Uterus (tissue), 4 donors: ENCODE data around the gene PRM3. TPM values are rescaled to one million over a fixed set of nuclear protein-coding genes. Genes with fewer than 3 reads are reported as not detected.

Experiments
- DNase-seq, 2 donors: peaks; one replicate each; pipeline ENCODE4 v3.0.0-alpha.2; 2019 to 2020
- H3K27ac ChIP-seq, 2 donors: fragments of 200-600 bp; sonication (generic); 1 replicate in 1 of 2; 2 replicates in 1 of 2; pipeline ENCODE4 v1.5.1; 2016 to 2018
- H3K27me3 ChIP-seq, 2 donors: fragments of 200-600 bp; sonication (generic); one replicate each; pipeline ENCODE4 v1.5.1; 2018 to 2019; ENCODE audit warnings: control low read depth in 1 of 2
- H3K36me3 ChIP-seq, 2 donors: fragments of 200-600 bp; sonication (generic); one replicate each; pipeline ENCODE4 v1.5.1; 2019; ENCODE audit warnings: control low read depth in 1 of 2
- H3K4me1 ChIP-seq, 2 donors: fragments of 200-600 bp; sonication (generic); one replicate each; pipeline ENCODE4 v1.5.1; 2018 to 2019; ENCODE audit warnings: control low read depth in 1 of 2
- H3K4me3 ChIP-seq, 2 donors: fragments of 200-600 bp; sonication (generic); 1 replicate in 1 of 2; 2 replicates in 1 of 2; pipeline ENCODE4 v1.5.1; 2018 to 2019; ENCODE audit warnings: mild to moderate bottlenecking in 1 of 2
- H3K9me3 ChIP-seq, 2 donors: fragments of 200-600 bp; sonication (generic); one replicate each; pipeline ENCODE4 v1.5.1; 2019; ENCODE audit warnings: control low read depth in 1 of 2
- POLR2A ChIP-seq, 2 donors: fragments of 450-650 bp; IDR thresholded peaks; one replicate each; pipeline ENCODE4 v1.6.1; 2016; ENCODE audit warnings: antibody characterized with exemption in 2 of 2, mild to moderate bottlenecking in 1 of 2, moderate library complexity in 1 of 2
- intact Hi-C: fragments of 100-400 bp; cut with DNase I; formaldehyde crosslinking; loops from one replicate; pipeline ENCODE4 v1.15.1; 2023; ENCODE audit warnings: low total_unique reads
- total RNA-seq, 4 donors: library from RNA; depleted of rRNA in 3 of 4; stranded (reverse); fragments of >200 nt in 3 of 4; gene quantifications; one replicate each; pipeline versions ENCODE4 v1.1.0 to v1.2.4, GENCODE V29; 2014 to 2023
- TF ChIP-seq, protein P1 (sequence below), 4 experiments: fragments of 200-600 bp in 2 of 4; fragments of 450-650 bp in 2 of 4; sonication (generic) in 2 of 4; IDR thresholded peaks; one replicate each; pipeline ENCODE4 v1.5.1; 2016 to 2019; ENCODE audit warnings: antibody characterized with exemption in 4 of 4, mild to moderate bottlenecking in 2 of 4, moderate library complexity in 1 of 4
- donor health status: DM: yes; HTN: yes; CAD: no.

The PRM3 gene
- total RNA-seq, 4 donors from 2014 or later = not detected

DNA sequence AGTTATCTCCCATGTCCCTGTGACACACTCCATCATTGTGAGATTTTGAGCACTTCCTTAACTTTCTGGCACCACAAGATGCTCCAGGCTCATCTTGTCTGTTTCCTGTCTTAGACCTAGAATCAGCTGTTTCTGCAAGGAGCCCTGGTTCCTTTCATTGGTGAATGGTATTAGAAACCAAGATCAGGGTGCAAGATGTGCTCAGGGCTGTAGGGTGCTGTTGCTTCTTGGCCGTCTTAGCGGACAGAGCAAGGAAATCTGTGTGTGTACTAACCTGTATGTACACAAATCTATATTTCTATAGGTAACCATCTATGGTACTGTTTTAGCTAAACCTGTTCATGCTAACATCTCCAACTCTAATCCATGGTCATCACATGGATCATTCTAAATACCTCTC, 15.8 kb upstream of the PRM3 start:
- no peak overlapping the region for H3K27ac ChIP-seq
- intact Hi-C loops = no loop called here
- no peaks in the 10 kb centered on the region for H3K4me1 ChIP-seq
- no peak for DNase-seq
- H3K36me3 ChIP-seq = no peaks in the 10 kb centered on the region
- no peaks in the 10 kb centered on the region for H3K27me3 ChIP-seq
- TF ChIP-seq, protein P1, sequence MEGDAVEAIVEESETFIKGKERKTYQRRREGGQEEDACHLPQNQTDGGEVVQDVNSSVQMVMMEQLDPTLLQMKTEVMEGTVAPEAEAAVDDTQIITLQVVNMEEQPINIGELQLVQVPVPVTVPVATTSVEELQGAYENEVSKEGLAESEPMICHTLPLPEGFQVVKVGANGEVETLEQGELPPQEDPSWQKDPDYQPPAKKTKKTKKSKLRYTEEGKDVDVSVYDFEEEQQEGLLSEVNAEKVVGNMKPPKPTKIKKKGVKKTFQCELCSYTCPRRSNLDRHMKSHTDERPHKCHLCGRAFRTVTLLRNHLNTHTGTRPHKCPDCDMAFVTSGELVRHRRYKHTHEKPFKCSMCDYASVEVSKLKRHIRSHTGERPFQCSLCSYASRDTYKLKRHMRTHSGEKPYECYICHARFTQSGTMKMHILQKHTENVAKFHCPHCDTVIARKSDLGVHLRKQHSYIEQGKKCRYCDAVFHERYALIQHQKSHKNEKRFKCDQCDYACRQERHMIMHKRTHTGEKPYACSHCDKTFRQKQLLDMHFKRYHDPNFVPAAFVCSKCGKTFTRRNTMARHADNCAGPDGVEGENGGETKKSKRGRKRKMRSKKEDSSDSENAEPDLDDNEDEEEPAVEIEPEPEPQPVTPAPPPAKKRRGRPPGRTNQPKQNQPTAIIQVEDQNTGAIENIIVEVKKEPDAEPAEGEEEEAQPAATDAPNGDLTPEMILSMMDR (IDR thresholded peaks at IDR 0.05) = no peak
- no peak for TF ChIP-seq POLR2A (IDR thresholded peaks at IDR 0.05)
- H3K9me3 ChIP-seq = no peaks in the 10 kb centered on the region
- H3K4me3 ChIP-seq = no peak overlapping the region

DNA sequence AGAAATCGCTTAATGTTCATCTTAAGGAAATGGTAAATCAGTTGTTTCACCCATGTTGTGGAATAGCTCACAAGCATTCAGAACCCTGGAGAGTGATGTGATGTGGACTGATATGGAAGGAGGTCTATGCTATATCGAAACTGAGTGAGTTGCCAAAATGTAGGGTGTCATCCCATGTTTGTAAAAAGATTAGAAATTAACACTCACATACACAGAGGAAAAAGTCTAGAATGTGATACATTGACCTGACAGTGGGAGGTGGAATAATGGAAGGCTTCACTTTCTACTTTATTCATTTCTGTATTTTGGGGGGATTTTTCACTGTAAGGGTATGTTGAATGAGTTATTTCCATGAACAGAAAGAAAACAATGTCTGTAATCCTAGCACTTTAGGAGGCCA, 12.4 kb upstream of the PRM3 start:
- intact Hi-C loops = no loop called here
- no peaks in the 10 kb centered on the region for H3K4me1 ChIP-seq
- no peak for TF ChIP-seq POLR2A (IDR thresholded peaks at IDR 0.05)
- TF ChIP-seq, protein P1 (IDR thresholded peaks at IDR 0.05) = no peak

DNA sequence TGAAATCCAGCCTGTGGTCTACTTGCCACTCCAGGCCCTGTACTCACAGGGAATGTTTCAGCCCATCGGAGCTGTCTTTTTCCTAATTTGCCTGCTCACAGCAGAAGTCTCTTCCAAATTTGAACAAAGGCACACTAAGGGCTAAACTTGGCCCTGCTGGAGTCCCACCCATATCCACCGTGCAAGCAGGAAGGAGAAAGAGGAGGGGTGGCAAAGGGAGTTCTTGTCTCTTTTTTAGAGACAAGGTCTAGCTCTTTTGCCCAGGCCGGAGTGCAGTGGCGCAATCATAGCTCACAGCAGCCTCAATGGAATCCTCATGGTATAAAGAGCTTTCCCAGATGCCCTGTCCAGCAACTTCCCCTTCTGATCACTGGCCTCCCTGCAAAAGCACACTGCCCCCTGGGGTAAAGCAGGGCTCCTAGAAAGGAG, 10.4 kb upstream of the PRM3 start:
- no peaks in the 10 kb centered on the region for H3K36me3 ChIP-seq
- H3K27me3 ChIP-seq = no peaks in the 10 kb centered on the region
- DNase-seq = no peak
- H3K27ac ChIP-seq = no peak overlapping the region
- no peak overlapping the region for H3K4me3 ChIP-seq
- no peaks in the 10 kb centered on the region for H3K9me3 ChIP-seq
- TF ChIP-seq, protein P1 (IDR thresholded peaks at IDR 0.05) = no peak
- no peak for TF ChIP-seq POLR2A (IDR thresholded peaks at IDR 0.05)
- no peaks in the 10 kb centered on the region for H3K4me1 ChIP-seq
- intact Hi-C loops = no loop called here

More for the DNA sequence above, 12.4 kb upstream of the PRM3 start:
- no peak overlapping the region for H3K27ac ChIP-seq
- no peak overlapping the region for H3K4me3 ChIP-seq
- no peaks in the 10 kb centered on the region for H3K9me3 ChIP-seq
- no peaks in the 10 kb centered on the region for H3K36me3 ChIP-seq
- no peak for DNase-seq
- H3K27me3 ChIP-seq = no peaks in the 10 kb centered on the region

DNA sequence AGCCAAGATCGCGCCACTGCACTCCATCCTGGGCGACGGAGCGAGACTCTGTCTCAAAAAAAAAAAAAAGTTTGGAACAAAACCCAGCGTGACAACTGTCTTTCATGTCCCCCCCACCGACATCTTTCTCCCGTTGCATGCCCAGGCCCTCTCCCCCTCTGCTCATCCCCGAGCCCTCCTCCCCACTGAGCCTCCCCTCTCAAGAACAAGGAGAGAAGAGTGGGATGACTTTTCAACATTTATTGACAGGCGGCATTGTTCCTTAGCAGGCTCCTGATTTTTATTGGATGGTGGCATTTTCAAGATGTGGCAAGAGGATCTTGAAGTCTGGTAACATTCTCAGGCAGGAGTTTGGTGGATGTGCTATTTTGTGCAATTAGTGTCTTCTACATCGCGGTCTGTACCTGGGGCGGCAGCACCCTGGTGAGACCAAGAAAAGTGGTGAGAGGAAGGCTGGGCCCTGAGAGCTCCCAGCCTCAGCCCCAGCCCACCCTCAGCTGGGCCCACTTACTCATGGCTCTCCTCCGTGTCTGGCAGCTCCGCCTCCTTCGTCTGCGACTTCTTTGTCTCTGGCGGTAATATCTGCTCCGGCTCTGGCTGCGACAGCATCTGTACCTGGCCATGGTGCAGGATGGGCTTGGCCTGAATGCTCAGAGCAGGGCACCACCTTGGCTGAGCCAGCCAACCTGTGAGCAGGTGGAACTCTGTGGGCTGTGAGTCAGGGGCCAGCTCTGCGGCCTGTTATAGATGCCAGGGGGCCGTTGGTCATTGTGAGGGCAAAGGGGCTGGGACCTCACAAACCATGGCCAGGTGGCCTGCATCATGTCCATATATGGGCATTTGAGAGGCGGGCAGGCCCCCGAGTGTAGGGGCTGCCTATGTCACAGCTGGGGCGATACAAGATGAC, 7.4 kb upstream of the PRM3 start, which contains the start of gene PRM1:
TSS of gene PRM1 (minus strand) at position 715 of the 907 bp plus-strand sequence. CDS start at position 623, 92 bp downstream.
- no peak for TF ChIP-seq POLR2A (IDR thresholded peaks at IDR 0.05)
- TF ChIP-seq, protein P1 (IDR thresholded peaks at IDR 0.05) = no peak

More for the DNA sequence above, 7.4 kb upstream of the PRM3 start, which contains the start of gene PRM1:
- no peaks in the 10 kb centered on the region for H3K27me3 ChIP-seq
- DNase-seq = no peak
- intact Hi-C loops = no loop called here
- no peaks in the 10 kb centered on the region for H3K36me3 ChIP-seq
- no peak within 1 kb of the TSS for H3K4me3 ChIP-seq
- H3K9me3 ChIP-seq = no peaks in the 10 kb centered on the region
- no peaks in the 10 kb centered on the region for H3K4me1 ChIP-seq
- H3K27ac ChIP-seq = no peak within 1 kb of the TSS
